C1 segment of cervical spinal cord (tissue), 14 donors: ENCODE measurements around the gene ULBP1.
"Not testable (repeated sequence)": the region's sequence is repeated elsewhere in the genome, so short reads cannot be mapped to it uniquely, and the experiment has no call there.

ENCODE experiments used
- DNase-seq, 14 donors: peaks; one replicate each; lab custom pipeline; 2025; lab: John Stamatoyannopoulos, UW

The ULBP1 gene, protein sequence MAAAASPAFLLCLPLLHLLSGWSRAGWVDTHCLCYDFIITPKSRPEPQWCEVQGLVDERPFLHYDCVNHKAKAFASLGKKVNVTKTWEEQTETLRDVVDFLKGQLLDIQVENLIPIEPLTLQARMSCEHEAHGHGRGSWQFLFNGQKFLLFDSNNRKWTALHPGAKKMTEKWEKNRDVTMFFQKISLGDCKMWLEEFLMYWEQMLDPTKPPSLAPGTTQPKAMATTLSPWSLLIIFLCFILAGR

DNA sequence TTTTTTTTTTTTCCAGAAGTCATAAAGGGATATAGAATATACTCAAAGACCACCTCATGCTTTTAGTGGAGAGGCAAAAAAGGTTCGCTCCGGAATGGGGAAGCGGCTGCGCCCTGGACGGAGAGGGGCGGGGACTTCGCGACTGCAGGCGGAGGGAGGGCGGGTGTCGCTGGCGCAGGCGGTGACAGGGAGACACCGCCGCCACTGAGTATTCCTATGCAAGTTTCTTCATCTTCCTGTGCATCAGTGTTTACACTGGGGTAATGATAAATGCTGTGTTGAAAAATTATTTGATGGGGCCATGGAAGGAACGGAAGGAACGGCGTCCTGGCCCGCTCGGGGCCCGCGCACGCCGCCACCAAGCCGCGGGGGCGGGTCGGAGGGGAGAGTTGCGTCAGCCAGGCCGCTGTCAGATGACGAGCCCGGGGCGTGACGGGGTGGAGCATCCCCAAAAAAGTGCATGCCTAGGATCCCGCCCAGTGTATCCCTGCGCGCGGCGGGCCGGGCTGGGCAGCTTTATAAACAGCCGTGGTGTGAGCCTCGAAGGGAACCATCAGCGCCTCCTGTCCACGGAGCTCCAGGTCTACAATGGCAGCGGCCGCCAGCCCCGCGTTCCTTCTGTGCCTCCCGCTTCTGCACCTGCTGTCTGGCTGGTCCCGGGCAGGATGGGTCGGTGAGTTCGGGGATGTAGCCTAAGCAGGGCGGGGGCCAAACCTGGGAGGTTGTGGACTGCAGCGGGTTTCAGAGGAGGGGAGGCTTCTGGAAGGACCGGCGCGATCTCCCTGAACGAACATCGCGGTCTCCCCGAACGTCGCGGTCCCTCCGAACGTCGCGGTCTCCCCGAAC lies at the start of gene ULBP1:
Gene ULBP1, plus strand, starts transcription at position 482 of the 846 bp plus-strand sequence. Its CDS starts 107 bp downstream, at position 589.
- DNase-seq, result peak in 11 of 14 donors; percentile 14 to 90 (median 40)

DNA sequence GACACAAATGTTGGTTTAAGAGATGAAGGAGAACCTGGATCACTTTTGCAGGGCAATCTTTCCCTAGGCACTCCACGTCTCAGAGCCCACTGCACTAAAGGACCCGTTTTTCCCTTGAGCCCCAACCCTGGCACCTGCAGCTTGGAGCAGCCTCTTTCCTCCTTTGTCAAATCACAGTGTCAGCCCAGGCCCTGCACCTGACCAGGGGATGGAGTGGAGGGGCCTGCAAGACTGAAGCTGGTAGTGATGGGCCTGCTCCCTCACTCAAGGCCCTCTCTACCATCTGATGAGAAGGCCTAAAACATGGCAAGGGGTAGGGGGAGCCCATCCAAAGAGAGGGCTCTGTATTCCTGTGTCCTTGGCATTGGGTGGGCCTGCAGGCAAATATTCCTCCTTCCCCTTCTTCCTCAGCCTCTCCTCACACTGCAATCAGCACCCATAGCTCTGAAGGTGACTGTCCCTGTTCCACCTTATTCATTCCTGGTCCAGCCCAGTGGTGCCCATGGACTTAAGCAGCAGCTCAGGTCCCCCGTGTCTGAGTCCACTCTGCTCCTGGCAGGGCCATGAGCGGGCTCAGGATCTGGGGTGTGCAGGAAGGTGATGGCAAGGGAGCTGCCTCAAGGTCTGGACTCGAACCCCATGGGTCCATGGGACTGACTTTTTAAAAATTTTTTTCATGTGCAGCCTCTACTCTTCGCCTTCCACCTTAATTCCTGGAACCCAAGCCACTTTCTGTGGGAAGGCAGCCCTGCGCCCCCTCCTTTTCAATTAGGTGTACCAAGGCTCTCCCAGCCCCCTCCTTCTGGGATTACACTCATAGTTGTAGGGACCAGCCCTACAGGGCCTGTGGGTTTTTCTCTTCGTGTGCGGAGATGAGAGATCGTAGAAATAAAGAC lies 47.5 kb upstream of the ULBP1 start:
- DNase-seq, result no peak

GRCh38 chr6:149917679-149918078 lies 46.1 kb upstream of the ULBP1 start:
- DNase-seq, result no peak

- no peak for DNase-seq
Measured at GRCh38 chr6:149918151-149918905, 45.4 kb upstream of the ULBP1 start.

DNA sequence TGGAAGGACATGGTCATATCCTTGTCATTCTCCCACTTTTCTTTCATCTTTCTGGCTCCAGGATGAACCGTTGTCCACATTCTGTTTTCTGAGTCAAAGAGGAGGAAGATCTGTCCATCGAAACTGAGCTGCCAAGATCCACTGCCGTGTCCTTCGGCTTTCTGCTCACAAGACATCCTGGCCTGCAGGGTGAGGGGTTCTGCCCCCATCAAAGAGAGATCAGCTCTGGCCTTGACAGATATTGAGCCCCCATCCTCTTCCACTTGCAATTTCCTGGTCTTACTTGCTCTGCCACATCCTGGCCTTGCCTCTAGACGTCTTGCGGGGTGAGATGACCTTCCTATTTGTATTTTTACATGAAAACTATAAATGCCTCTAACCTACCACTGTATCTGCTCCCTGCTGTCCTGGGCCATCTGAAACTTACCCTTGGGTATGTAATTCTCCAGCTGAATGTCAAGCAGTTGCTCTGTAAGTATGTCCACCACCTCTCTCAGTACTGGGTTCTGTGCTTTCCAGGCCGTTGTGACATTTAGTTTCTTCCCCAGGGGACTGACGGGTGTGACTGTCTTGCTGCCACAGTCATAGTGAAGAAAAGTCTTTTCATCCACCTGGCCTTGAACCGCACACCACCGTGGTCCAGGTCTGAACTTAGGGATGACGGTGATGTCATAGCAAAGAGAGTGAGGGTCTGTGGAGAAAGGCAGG lies 44.5 kb upstream of the ULBP1 start:
- not testable (repeated sequence) for DNase-seq

DNA sequence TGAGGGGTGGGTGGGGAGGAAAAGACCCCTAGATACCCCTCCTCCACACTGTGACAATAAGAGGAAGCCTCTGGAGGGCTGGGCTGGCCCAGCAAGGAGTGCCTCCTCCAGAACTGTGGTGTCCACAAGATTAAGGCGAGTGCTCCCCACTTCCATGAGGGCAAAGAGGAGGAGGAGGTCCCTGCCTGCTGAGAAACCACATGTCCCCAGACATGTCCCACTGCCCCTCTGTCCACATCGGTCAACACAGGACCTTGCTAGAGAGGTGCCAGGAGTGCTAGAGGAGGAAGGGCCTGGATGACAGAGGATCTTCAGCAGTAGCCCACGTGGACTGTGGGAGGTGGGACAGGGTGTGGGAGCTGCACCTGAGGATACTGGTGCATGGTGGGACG lies 43.9 kb upstream of the ULBP1 start:
- no peak for DNase-seq

DNA sequence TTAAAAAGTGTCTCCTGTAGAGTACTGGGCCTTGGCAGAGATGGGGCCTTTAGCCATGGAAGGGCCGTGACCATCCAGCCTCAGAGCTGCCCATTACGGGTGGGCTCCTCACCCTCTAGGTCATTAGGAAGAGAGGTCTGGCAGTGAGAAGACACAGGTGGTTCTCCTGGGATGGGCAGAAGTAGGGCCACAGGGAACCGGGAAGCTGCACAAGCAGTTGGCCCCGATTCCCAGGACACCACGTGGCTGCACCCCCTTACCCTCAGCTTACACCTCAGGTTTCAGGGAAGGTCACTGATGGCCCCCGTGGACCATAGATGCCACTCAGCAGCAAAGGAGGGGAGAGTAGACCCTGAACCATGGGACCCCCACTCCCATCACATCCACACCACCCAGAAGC lies 42.4 kb upstream of the ULBP1 start:
- DNase-seq, result no peak

DNA sequence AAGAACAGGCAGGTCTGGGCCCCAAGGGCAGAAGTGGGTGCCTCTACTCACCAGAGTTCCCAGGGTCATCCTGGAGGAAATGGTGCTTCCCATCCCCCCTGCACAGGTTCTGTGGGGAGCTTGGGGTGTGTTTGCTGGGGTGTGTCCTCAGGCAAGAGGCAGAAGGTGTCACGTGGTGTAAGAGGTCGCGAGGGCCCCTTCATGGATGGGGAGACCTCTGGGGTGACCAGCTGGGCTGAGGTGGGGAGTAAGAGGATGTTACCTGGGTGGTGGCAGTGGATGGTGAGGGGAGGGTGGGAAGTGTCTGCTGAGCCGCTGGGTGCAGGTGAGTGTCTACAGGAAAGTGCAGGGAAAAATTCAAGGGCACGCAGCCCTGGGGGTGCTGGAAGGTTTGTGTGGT lies 41.7 kb upstream of the ULBP1 start:
- DNase-seq, result not testable (repeated sequence)

GRCh38 chr6:149922642-149923326 lies 41.0 kb upstream of the ULBP1 start, which contains the start of gene RAET1G:
Gene RAET1G, minus strand, starts transcription at chr6:149923121. Its CDS starts 111 bp downstream, at chr6:149923010.
- peak in 13 of 14 donors; percentile 17 to 77 (median 55) for DNase-seq

DNA sequence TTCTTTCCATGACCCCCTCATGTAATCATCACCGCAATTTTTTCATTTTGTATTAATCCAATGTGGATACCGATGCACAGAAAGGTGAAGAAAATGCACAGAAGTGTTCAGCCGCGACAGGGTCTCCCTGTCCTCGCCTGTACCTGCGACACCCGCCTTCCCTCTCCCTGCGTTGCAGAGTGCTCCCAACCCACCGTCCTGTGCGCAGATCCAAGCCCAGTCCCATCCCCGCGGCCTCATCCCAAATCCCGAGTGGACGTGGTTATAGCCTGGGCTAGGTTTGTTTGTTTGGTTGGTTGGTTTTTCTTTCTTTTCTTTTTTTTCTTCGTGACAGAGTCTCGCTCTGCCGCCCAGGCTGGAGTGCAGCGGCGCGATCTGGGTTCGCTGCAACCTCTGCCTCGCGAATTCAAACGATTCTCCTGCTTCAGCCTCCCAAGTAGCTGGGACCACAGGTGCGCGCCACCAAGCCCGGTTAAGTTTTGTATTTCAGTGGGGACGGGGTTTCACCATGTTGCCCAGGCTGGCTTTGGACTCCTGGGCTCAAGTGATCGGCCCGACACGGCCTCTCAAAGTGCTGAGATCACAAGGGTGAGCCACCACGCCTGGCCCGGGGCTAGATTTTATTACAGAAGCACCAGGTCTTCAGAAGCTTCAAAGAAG lies 40.3 kb upstream of the ULBP1 start:
- DNase-seq, result no peak

- DNase-seq, result no peak
Measured at GRCh38 chr6:149924206-149924932, 39.4 kb upstream of the ULBP1 start.

- no peak for DNase-seq
Measured at GRCh38 chr6:149924933-149925252, 38.9 kb upstream of the ULBP1 start.

GRCh38 chr6:149925253-149925973 lies 38.3 kb upstream of the ULBP1 start:
- no peak for DNase-seq

DNA sequence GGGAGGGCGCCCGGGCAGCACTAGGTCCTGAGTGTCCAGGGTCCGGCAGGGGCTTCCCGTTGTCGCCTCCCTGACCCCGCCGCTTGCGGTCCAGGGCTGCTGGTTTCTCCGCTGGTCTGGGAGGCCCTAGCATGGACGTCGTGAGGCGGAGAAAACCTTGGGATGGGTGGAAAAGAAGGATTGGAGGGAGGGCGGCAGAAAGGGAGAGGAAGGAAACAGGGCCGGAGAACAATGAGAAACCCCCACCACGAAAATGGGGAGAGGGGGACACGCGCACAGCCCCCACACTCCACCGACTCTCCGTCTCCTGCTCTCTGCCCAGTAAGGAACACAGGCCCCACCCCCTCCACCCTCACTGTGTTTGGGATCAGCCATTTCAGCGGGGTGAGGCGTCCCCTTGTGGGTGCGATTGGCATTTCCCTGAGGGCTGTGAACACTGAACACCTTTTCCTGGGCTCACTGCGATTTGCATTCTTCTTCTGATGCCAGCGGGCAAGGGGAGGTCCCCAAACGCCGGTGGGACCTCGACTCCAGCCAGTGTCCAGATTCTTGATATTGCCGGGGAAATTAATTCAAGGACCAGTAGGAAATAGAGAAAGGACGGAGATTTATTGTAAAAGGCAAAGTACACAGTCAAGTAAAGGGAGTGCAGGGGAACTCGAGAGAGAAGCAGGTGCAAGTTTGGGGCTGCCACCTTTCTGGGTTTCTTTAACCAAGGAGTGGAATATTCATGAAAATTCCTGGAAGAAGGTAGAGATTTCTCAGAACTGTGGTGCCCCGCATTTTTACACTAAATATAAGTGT lies 37.6 kb upstream of the ULBP1 start:
- DNase-seq, result peak in 13 of 14 donors; percentile 10 to 67 (median 22)

- DNase-seq, result not testable (repeated sequence)
Measured at GRCh38 chr6:149927025-149927424, 36.7 kb upstream of the ULBP1 start.

- no peak for DNase-seq
Measured at GRCh38 chr6:149929422-149929821, 34.3 kb upstream of the ULBP1 start.

- DNase-seq, result no peak
Measured at GRCh38 chr6:149931501-149931900, 32.2 kb upstream of the ULBP1 start.
